ENCODE data around the gene DPF1. TPM values are rescaled to one million over a fixed set of nuclear protein-coding genes. Genes with fewer than 3 reads are reported as not detected.
A peak's percentile ranks its signal among the peaks of the same experiment; 100 is the strongest.

Gene DPF1
- total and polyA plus RNA-seq, 2 donors (not counting 1 experiment from before 2014, with no cell fraction given) = 0.50 to 1.6 TPM

GRCh38 chr19:38216785-38217641, 7.0 kb downstream of the DPF1 start:
- H3K9me3 ChIP-seq (ENCODE audit: control insufficient read depth, insufficient read depth, low read depth, low read length) = no peaks in the 10 kb centered on the region
- H2AFZ ChIP-seq (ENCODE audit: low read length) = no peak overlapping the region
- H3K4me3 ChIP-seq (replicated peaks in 1 of 4; ENCODE audit: control extremely low read depth in 1 of 4, insufficient read depth in 1 of 4, low read depth in 3 of 4, low read length in 4 of 4) = no peak overlapping the region
- no peaks in the 10 kb centered on the region for H3K79me2 ChIP-seq (ENCODE audit: control insufficient read depth, insufficient read depth, low read length)
- no peak overlapping the region for H3K27ac ChIP-seq (ENCODE audit: insufficient read depth, low read length)
- no peak for TF ChIP-seq EZH2 (IDR thresholded peaks at IDR 0.05; ENCODE audit: low read length, missing control alignments)
- TF ChIP-seq, protein P1, sequence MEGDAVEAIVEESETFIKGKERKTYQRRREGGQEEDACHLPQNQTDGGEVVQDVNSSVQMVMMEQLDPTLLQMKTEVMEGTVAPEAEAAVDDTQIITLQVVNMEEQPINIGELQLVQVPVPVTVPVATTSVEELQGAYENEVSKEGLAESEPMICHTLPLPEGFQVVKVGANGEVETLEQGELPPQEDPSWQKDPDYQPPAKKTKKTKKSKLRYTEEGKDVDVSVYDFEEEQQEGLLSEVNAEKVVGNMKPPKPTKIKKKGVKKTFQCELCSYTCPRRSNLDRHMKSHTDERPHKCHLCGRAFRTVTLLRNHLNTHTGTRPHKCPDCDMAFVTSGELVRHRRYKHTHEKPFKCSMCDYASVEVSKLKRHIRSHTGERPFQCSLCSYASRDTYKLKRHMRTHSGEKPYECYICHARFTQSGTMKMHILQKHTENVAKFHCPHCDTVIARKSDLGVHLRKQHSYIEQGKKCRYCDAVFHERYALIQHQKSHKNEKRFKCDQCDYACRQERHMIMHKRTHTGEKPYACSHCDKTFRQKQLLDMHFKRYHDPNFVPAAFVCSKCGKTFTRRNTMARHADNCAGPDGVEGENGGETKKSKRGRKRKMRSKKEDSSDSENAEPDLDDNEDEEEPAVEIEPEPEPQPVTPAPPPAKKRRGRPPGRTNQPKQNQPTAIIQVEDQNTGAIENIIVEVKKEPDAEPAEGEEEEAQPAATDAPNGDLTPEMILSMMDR (conservative IDR thresholded peaks at IDR 0.05 in 1 of 2, IDR thresholded peaks at IDR 0.05 in 1 of 2; ENCODE audit: low read depth in 1 of 2, low read length in 2 of 2) = no peak
- no peaks in the 10 kb centered on the region for H4K20me1 ChIP-seq (ENCODE audit: control insufficient read depth, extremely low read depth, insufficient read depth, low read length)
- no peak for DNase-seq (ENCODE audit: low read depth in 2 of 2)
- peaks cover 5% of the 10 kb centered on the region for H3K4me1 ChIP-seq (ENCODE audit: control insufficient read depth, extremely low read depth, insufficient read depth, low read length)
- H3K36me3 ChIP-seq (ENCODE audit: control insufficient read depth, insufficient read depth, low read length) = no peaks in the 10 kb centered on the region
- H3K4me2 ChIP-seq (ENCODE audit: extremely low read depth, insufficient read depth, low read length) = no peak overlapping the region
- no peaks in the 10 kb centered on the region for H3K27me3 ChIP-seq (ENCODE audit: control insufficient read depth, insufficient read depth, low read length)
- H3K9ac ChIP-seq (ENCODE audit: insufficient read depth, low read length) = no peak overlapping the region

DNA sequence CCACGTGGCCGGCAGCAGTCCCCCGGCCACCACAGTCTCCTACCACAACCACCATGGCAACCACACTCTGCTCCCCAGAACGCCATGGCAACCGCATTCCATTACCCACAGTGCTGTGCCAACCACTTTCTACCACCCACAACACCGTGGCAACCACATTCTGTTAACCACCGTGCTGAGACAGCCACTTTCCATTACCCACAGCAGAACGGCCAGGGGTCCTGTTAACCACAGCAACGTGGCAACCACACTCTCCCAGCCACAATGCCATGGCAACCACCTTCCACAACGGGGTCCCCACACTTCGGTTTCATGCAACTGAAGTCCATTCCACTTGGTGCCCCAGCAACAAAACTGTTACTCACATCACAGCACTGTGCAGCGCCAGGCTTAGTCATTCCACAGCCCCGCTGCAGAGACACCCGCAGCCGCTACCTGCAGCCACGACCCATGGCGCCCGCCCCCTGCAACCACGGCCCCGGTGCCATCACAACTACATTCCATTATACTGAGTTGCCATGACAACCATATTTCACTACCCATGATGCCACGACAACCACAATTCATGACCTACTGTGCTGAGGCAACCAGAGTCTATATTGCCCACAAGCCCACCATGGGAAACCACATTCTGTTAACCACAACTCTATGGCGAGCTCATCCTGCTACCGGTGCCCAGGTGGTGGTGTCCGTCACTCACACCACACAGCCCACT, 10.0 kb downstream of the DPF1 start:
- peak; percentile 29 to 91 for DNase-seq (ENCODE audit: low read depth in 2 of 2)

DNA sequence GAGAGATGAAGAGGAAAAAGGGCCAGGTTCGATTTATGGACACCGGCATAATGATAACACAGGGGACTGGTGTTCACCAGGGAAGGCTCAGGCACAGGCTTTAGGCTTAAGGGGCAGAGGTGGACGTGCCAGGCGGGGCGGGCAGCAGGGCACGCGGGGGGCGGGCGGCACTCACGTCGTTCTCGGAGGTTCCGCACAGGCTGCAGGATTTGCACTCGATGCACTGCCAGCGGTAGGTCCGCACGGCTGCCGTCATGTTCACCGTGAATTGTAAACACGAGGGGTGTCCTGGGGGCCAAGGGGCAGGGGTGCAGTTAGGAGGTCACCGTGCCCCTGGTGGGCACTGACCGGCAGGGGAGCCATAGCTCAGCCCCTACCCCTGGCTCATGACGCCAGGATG, 10.6 kb downstream of the DPF1 start:
- Histone ChIP-seq H3K27ac (ENCODE audit: insufficient read depth, low read length) (peak overlapping the region; percentile 47), H3K4me2 (ENCODE audit: extremely low read depth, insufficient read depth, low read length) (no peak overlapping the region), H3K4me1 (ENCODE audit: control insufficient read depth, extremely low read depth, insufficient read depth, low read length) (peaks cover 13% of the 10 kb centered on the region), H3K79me2 (ENCODE audit: control insufficient read depth, insufficient read depth, low read length) (no peaks in the 10 kb centered on the region), H4K20me1 (ENCODE audit: control insufficient read depth, extremely low read depth, insufficient read depth, low read length) (no peaks in the 10 kb centered on the region), H3K9me3 (ENCODE audit: control insufficient read depth, insufficient read depth, low read depth, low read length) (no peaks in the 10 kb centered on the region), H3K36me3 (ENCODE audit: control insufficient read depth, insufficient read depth, low read length) (no peaks in the 10 kb centered on the region), H2AFZ (ENCODE audit: low read length) (no peak overlapping the region), H3K27me3 (ENCODE audit: control insufficient read depth, insufficient read depth, low read length) (no peaks in the 10 kb centered on the region), H3K9ac (ENCODE audit: insufficient read depth, low read length) (no peak overlapping the region), H3K4me3 (replicated peaks in 1 of 4; ENCODE audit: control extremely low read depth in 1 of 4, insufficient read depth in 1 of 4, low read depth in 3 of 4, low read length in 4 of 4) (no peak overlapping the region)
- DNase-seq (ENCODE audit: low read depth in 2 of 2) = no peak
- TF ChIP-seq, protein P1 (conservative IDR thresholded peaks at IDR 0.05 in 1 of 2, IDR thresholded peaks at IDR 0.05 in 1 of 2; ENCODE audit: low read depth in 1 of 2, low read length in 2 of 2) = no peak
- no peak for TF ChIP-seq EZH2 (IDR thresholded peaks at IDR 0.05; ENCODE audit: low read length, missing control alignments)

More for the DNA sequence above, 10.0 kb downstream of the DPF1 start:
- H3K4me2 ChIP-seq (ENCODE audit: extremely low read depth, insufficient read depth, low read length) = no peak overlapping the region
- H3K79me2 ChIP-seq (ENCODE audit: control insufficient read depth, insufficient read depth, low read length) = no peaks in the 10 kb centered on the region
- no peak overlapping the region for H3K4me3 ChIP-seq (replicated peaks in 1 of 4; ENCODE audit: control extremely low read depth in 1 of 4, insufficient read depth in 1 of 4, low read depth in 3 of 4, low read length in 4 of 4)
- no peak overlapping the region for H2AFZ ChIP-seq (ENCODE audit: low read length)
- no peaks in the 10 kb centered on the region for H3K36me3 ChIP-seq (ENCODE audit: control insufficient read depth, insufficient read depth, low read length)
- H3K27me3 ChIP-seq (ENCODE audit: control insufficient read depth, insufficient read depth, low read length) = no peaks in the 10 kb centered on the region
- peak overlapping the region; percentile 47 for H3K27ac ChIP-seq (ENCODE audit: insufficient read depth, low read length)
- H3K9me3 ChIP-seq (ENCODE audit: control insufficient read depth, insufficient read depth, low read depth, low read length) = no peaks in the 10 kb centered on the region
- H3K4me1 ChIP-seq (ENCODE audit: control insufficient read depth, extremely low read depth, insufficient read depth, low read length) = peaks cover 13% of the 10 kb centered on the region
- no peak overlapping the region for H3K9ac ChIP-seq (ENCODE audit: insufficient read depth, low read length)
- no peak for TF ChIP-seq EZH2 (IDR thresholded peaks at IDR 0.05; ENCODE audit: low read length, missing control alignments)
- TF ChIP-seq, protein P1 (conservative IDR thresholded peaks at IDR 0.05 in 1 of 2, IDR thresholded peaks at IDR 0.05 in 1 of 2; ENCODE audit: low read depth in 1 of 2, low read length in 2 of 2) = no peak
- no peaks in the 10 kb centered on the region for H4K20me1 ChIP-seq (ENCODE audit: control insufficient read depth, extremely low read depth, insufficient read depth, low read length)
